GM12878 (cell line): ENCODE measurements around the gene FBN2. TPM values are rescaled to one million over a fixed set of nuclear protein-coding genes. Genes with fewer than 3 reads are reported as not detected.

Experiments
- ATAC-seq: fragments of 200-7000 bp; cut with Tn5 transposase; 3 replicates; pipeline ENCODE4 v1.9.1; 2020; ENCODE audit warnings: mild to moderate bottlenecking, moderate library complexity
- BruUV-seq: library from RNA; stranded (reverse); fragments of 400-500 nt; replicated peaks from 2 replicates; lab custom pipeline; 2021; lab: Mats Ljungman, UMichigan
- CTCF ChIA-PET: fragments of 300-600 bp; sonication (Branson Sonifier 250); formaldehyde crosslinking; extraction: SDS; loops from one replicate; lab custom pipeline; 2021; ENCODE audit warnings: inconsistent platforms; lab: Yijun Ruan, JAX
- POLR2A ChIA-PET: fragments of 350-600 bp; formaldehyde crosslinking; extraction: SDS; loops from one replicate; lab custom pipeline; 2021; ENCODE audit warnings: inconsistent platforms; lab: Charles Lee
- RAD21 ChIA-PET: fragments of 300-600 bp; sonication (Branson Sonifier 250); formaldehyde crosslinking; loops from one replicate; lab custom pipeline; 2023; ENCODE audit warnings: antibody characterized with exemption; ENCODE audit not compliant: unreplicated experiment; lab: Charles Lee
- SMC1A ChIA-PET: fragments of 300-600 bp; sonication (Branson Sonifier 250); formaldehyde crosslinking; loops from one replicate; lab custom pipeline; 2023; ENCODE audit not compliant: unreplicated experiment, uncharacterized antibody; lab: Charles Lee
- DNase-seq: peaks from one replicate; pipeline ENCODE4 v3.0.0-alpha.2; 2011; ENCODE audit warnings: low read depth, low spot score
- FAIRE-seq: peaks from 3 replicates; lab custom pipeline; 2011; peaks lifted over from hg19 to GRCh38; lab: Jason Lieb, UNC
- H2AFZ ChIP-seq: 2 replicates; pipeline ENCODE4 v1.6.0; 2011; ENCODE audit warnings: low read depth, low read length, control low read depth; ENCODE audit not compliant: control insufficient read depth
- H3K27ac ChIP-seq: 2 replicates; pipeline ENCODE4 v1.5.1; 2011; ENCODE audit warnings: control low read depth; ENCODE audit not compliant: control insufficient read depth, insufficient read depth
- H3K27me3 ChIP-seq, 2 experiments: replicated peaks in 1 of 2; 2 replicates each; pipeline versions ENCODE4 v1.6.0 to v1.6.1; 2011; ENCODE audit warnings: low read length in 1 of 2; ENCODE audit not compliant: control insufficient read depth in 2 of 2, insufficient read depth in 2 of 2
- H3K36me3 ChIP-seq, 2 experiments: 2 replicates each; pipeline ENCODE4 v1.5.1; 2011; ENCODE audit warnings: low read length in 1 of 2; ENCODE audit not compliant: control insufficient read depth in 2 of 2, insufficient read depth in 2 of 2
- H3K4me1 ChIP-seq: 2 replicates; pipeline ENCODE4 v1.6.1; 2011; ENCODE audit warnings: mild to moderate bottlenecking, low read length, moderate library complexity, mixed read lengths; ENCODE audit not compliant: control insufficient read depth, insufficient read depth
- H3K4me2 ChIP-seq: 2 replicates; pipeline ENCODE4 v1.6.0; 2011; ENCODE audit warnings: control low read depth; ENCODE audit not compliant: control insufficient read depth, insufficient read depth
- H3K4me3 ChIP-seq: fragments of 200-600 bp; sonication (generic); 2 replicates; pipeline ENCODE4 v1.5.1; 2016
- H3K79me2 ChIP-seq: 2 replicates; pipeline ENCODE4 v1.6.0; 2011; ENCODE audit warnings: low read length; ENCODE audit not compliant: control insufficient read depth, insufficient read depth
- H3K9ac ChIP-seq: 2 replicates; pipeline ENCODE4 v1.8.0; 2011; ENCODE audit warnings: low read length, control low read depth, mixed read lengths; ENCODE audit not compliant: control insufficient read depth, insufficient read depth
- H3K9me3 ChIP-seq: replicated peaks from 3 replicates; pipeline ENCODE4 v1.5.1; 2011; ENCODE audit warnings: mild to moderate bottlenecking, low read length; ENCODE audit not compliant: control insufficient read depth, insufficient read depth
- H4K20me1 ChIP-seq: 2 replicates; pipeline ENCODE4 v1.6.0; 2011; ENCODE audit not compliant: control insufficient read depth, insufficient read depth
- ATF2 ChIP-seq: IDR thresholded peaks from 2 replicates; pipeline ENCODE4 v1.6.1; 2012; ENCODE audit warnings: low read length, inconsistent platforms
- BHLHE40 ChIP-seq, 2 experiments: fragments of 450-650 bp in 1 of 2; IDR thresholded peaks; 2 replicates each; pipeline ENCODE4 v1.6.1; 2011 to 2017; ENCODE audit warnings: low read depth in 2 of 2, borderline replicate concordance in 1 of 2, improper control_type of control experiment in 1 of 2, low read length in 1 of 2, mild to moderate bottlenecking in 1 of 2
- BMI1 ChIP-seq: fragments of 450-650 bp; IDR thresholded peaks from 2 replicates; pipeline ENCODE4 v1.6.1; 2016; ENCODE audit warnings: mild to moderate bottlenecking, moderate library complexity, borderline replicate concordance
- CBX5 ChIP-seq: sonication (generic); IDR thresholded peaks from 2 replicates; pipeline ENCODE4 v1.6.1; 2016; ENCODE audit warnings: low read depth, moderate library complexity, mild to moderate bottlenecking, inconsistent platforms
- CEBPB ChIP-seq, 2 experiments: fragments of 150-350 bp in 1 of 2; IDR thresholded peaks; 2 replicates each; pipeline ENCODE4 v1.6.1; 2012 to 2014; ENCODE audit warnings: low read depth in 2 of 2, low read length in 2 of 2, borderline replicate concordance in 1 of 2, inconsistent platforms in 1 of 2
- E2F4 ChIP-seq: IDR thresholded peaks from 2 replicates; pipeline ENCODE4 v1.6.1; 2012; ENCODE audit warnings: low read depth, low read length, improper control_type of control experiment
- IKZF1 ChIP-seq: fragments of 450-650 bp; conservative IDR thresholded peaks from 2 replicates; pipeline ENCODE4 v1.6.1; 2017; ENCODE audit warnings: antibody characterized with exemption, mild to moderate bottlenecking
- JUND ChIP-seq: IDR thresholded peaks from 2 replicates; pipeline ENCODE4 v1.6.1; 2012; ENCODE audit warnings: low read depth, mild to moderate bottlenecking, low read length, improper control_type of control experiment, moderate library complexity
- NFXL1 ChIP-seq: fragments of 450-650 bp; IDR thresholded peaks from 2 replicates; pipeline ENCODE4 v1.6.1; 2017; ENCODE audit warnings: antibody characterized with exemption, mild to moderate bottlenecking, borderline replicate concordance
- POLR2A ChIP-seq: IDR thresholded peaks from 2 replicates; pipeline ENCODE4 v1.6.1; 2011; ENCODE audit warnings: low read depth, mild to moderate bottlenecking, low read length
- RB1 ChIP-seq: fragments of 450-650 bp; formaldehyde crosslinking; IDR thresholded peaks from 2 replicates; pipeline ENCODE4 v1.6.1; 2017; ENCODE audit warnings: mild to moderate bottlenecking, borderline replicate concordance
- SIN3A ChIP-seq: IDR thresholded peaks from 2 replicates; pipeline ENCODE4 v1.6.1; 2012; ENCODE audit warnings: low read depth, low read length, improper control_type of control experiment
- SMAD5 ChIP-seq: IDR thresholded peaks from 2 replicates; pipeline ENCODE4 v1.6.1; 2016; ENCODE audit warnings: antibody characterized with exemption, low read depth
- SMC3 ChIP-seq: IDR thresholded peaks from 2 replicates; pipeline ENCODE4 v1.6.1; 2011; ENCODE audit warnings: low read length, improper control_type of control experiment, borderline replicate concordance
- STAT1 ChIP-seq: fragments of 450-650 bp; conservative IDR thresholded peaks from 2 replicates; pipeline ENCODE4 v1.6.1; 2014; ENCODE audit warnings: antibody characterized with exemption, mild to moderate bottlenecking
- SUZ12 ChIP-seq: fragments of 200-600 bp; sonication (generic); IDR thresholded peaks from one replicate; pipeline ENCODE4 v1.6.1; 2018; ENCODE audit warnings: antibody characterized with exemption, mild to moderate bottlenecking; ENCODE audit not compliant: unreplicated experiment
- USF2 ChIP-seq: IDR thresholded peaks from 2 replicates; pipeline ENCODE4 v1.6.1; 2011; ENCODE audit warnings: low read depth, low read length, improper control_type of control experiment, borderline replicate concordance
- YBX1 ChIP-seq: fragments of 450-650 bp; IDR thresholded peaks from 2 replicates; pipeline ENCODE4 v1.6.1; 2016; ENCODE audit warnings: antibody characterized with exemption
- ZSCAN29 ChIP-seq: fragments of 450-650 bp; IDR thresholded peaks from 2 replicates; pipeline ENCODE4 v1.6.1; 2017; ENCODE audit warnings: mild to moderate bottlenecking, moderate library complexity
- WGBS: methylation state at CpG from one replicate; pipeline ENCODE4 v1.1.6; 2016; ENCODE audit warnings: low lambda C conversion rate; ENCODE audit not compliant: insufficient replicate concordance, insufficient coverage; ENCODE audit errors: missing lambda C conversion rate; 5-methylcytosine and 5-hydroxymethylcytosine counted together
- in situ Hi-C: fragments of 300-500 bp; cut with MboI; formaldehyde crosslinking; loops from 9 replicates; pipeline ENCODE4 v1.14.3; 2018; ENCODE audit warnings: mixed read lengths
- intact Hi-C: fragments of 100-400 bp; cut with micrococcal nuclease; formaldehyde crosslinking; loops from one replicate; pipeline ENCODE4 v1.14.2; 2022; ENCODE audit not compliant: unreplicated experiment
- polyA plus RNA-seq, 11 experiments: library from polyadenylated mRNA; depleted of rRNA in 4 of 11; unstranded in 6 of 11; stranded (reverse) in 5 of 11; fragments of >200 nt; fragmentation: Nextera tagmentation in 4 of 11; fragmentation: Illumina TruSeq in 1 of 11; extraction: Ambion mirVana in 4 of 11; extraction: Trizol in 1 of 11; gene quantifications; 1 replicate in 1 of 11; 2 replicates in 10 of 11; pipeline versions ENCODE4 v1.2.1 to v1.2.3, GENCODE V29; 2011 to 2016; ENCODE audit warnings: inconsistent platforms in 2 of 11, missing spikeins in 2 of 11, low read depth in 1 of 11
- total RNA-seq, 4 experiments: library from RNA; depleted of rRNA in 3 of 4; stranded (reverse); fragments of >200 nt in 3 of 4; fragmentation: Illumina TruSeq in 1 of 4; extraction: Trizol in 1 of 4; gene quantifications; 2 replicates each; pipeline versions ENCODE4 v1.2.1 to v1.2.3, GENCODE V29; 2013 to 2021
- TF ChIP-seq, protein P1 (sequence below): fragments of 450-650 bp; formaldehyde crosslinking; IDR thresholded peaks from 2 replicates; pipeline ENCODE4 v1.5.0; 2022; ENCODE audit warnings: mild to moderate bottlenecking, missing genetic modification characterization

FBN2 gene
- total and polyA plus RNA-seq, 10 of the 15 experiments (the other 5 are each of a cell fraction or from before 2014, with no cell fraction given) = 0.01 to 0.98 (median 0.10) TPM; not detected in 3

DNA sequence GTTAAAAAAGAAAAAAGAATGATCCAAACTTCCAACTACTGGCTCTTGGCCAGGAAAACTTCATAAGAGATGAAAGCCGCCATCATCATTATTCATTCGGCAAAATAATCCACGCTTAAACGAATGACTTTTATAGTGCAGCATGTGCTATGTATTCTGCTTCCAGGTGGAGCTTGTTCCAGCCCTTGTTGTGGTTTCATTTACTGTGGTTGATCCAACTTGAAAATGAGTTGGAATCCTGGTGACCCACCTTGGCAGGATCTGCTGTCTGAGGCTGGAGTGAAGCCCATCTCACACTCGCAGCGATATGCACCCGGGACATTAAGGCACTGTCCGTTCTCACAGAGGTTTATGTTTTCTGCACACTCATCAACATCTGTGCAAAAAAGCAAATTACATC, 209.6 kb downstream of the FBN2 start:
- Histone ChIP-seq H3K9ac (no peak overlapping the region), H3K79me2 (no peaks in the 10 kb centered on the region), H2AFZ (no peak overlapping the region), H3K4me2 (no peak overlapping the region), H3K9me3 (no peaks in the 10 kb centered on the region), H3K4me1 (no peaks in the 10 kb centered on the region), H3K36me3 (no peaks in the 10 kb centered on the region), H4K20me1 (no peaks in the 10 kb centered on the region), H3K4me3 (no peak overlapping the region), H3K27ac (no peak overlapping the region), H3K27me3 (no peaks in the 10 kb centered on the region)
- CTCF ChIA-PET = no interaction called here
- 64% methylated on average over 8 of the region's 8 CpGs for WGBS
- POLR2A ChIA-PET = no interaction called here
- ATAC-seq (no peak), DNase-seq (no peak), FAIRE-seq (no peak)
- BruUV-seq = no TSS peak
- in situ Hi-C loops (no loop called here), intact Hi-C loops (no loop called here)
- RAD21 ChIA-PET = no interaction called here
- SMC1A ChIA-PET = no interaction called here
- TF ChIP-seq STAT1 (no peak), ZSCAN29 (no peak), POLR2A (no peak), IKZF1 (no peak), BHLHE40 (IDR thresholded peaks at IDR 0.05; ENCODE audit: borderline replicate concordance in 1 of 2, low read depth in 2 of 2, low read length in 1 of 2) (no peak), JUND (no peak), SMC3 (no peak), NFXL1 (no peak), E2F4 (no peak), SUZ12 (no peak), SIN3A (no peak), CBX5 (no peak), YBX1 (no peak), CEBPB (IDR thresholded peaks at IDR 0.05; ENCODE audit: borderline replicate concordance in 1 of 2, low read depth in 2 of 2, low read length in 2 of 2) (no peak), BMI1 (no peak), ATF2 (no peak), USF2 (no peak), RB1 (no peak), SMAD5 (no peak)
- TF ChIP-seq, protein P1, sequence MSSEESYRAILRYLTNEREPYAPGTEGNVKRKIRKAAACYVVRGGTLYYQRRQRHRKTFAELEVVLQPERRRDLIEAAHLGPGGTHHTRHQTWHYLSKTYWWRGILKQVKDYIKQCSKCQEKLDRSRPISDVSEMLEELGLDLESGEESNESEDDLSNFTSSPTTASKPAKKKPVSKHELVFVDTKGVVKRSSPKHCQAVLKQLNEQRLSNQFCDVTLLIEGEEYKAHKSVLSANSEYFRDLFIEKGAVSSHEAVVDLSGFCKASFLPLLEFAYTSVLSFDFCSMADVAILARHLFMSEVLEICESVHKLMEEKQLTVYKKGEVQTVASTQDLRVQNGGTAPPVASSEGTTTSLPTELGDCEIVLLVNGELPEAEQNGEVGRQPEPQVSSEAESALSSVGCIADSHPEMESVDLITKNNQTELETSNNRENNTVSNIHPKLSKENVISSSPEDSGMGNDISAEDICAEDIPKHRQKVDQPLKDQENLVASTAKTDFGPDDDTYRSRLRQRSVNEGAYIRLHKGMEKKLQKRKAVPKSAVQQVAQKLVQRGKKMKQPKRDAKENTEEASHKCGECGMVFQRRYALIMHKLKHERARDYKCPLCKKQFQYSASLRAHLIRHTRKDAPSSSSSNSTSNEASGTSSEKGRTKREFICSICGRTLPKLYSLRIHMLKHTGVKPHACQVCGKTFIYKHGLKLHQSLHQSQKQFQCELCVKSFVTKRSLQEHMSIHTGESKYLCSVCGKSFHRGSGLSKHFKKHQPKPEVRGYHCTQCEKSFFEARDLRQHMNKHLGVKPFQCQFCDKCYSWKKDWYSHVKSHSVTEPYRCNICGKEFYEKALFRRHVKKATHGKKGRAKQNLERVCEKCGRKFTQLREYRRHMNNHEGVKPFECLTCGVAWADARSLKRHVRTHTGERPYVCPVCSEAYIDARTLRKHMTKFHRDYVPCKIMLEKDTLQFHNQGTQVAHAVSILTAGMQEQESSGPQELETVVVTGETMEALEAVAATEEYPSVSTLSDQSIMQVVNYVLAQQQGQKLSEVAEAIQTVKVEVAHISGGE (CRISPR knock-in tag) = no peak
